Epithelial cell of proximal tubule (primary cell): Measurements from ENCODE around the gene INTS1. TPM values are rescaled to one million over a fixed set of nuclear protein-coding genes. Genes with fewer than 3 reads are reported as not detected.

Source experiments
- DNase-seq: peaks from one replicate; pipeline ENCODE4 v3.0.0-alpha.2; 2011; ENCODE audit warnings: low read depth
- H3K4me3 ChIP-seq: 2 replicates; pipeline ENCODE4 v1.5.1; 2011; ENCODE audit warnings: low read depth, mild to moderate bottlenecking, low read length
- total RNA-seq: library from RNA; depleted of rRNA; stranded (reverse); fragments of >200 nt; gene quantifications from 2 replicates; pipeline ENCODE4 v1.2.3, GENCODE V29; 2015
- TF ChIP-seq, protein P1 (sequence below): conservative IDR thresholded peaks from 2 replicates; pipeline ENCODE4 v1.5.1; 2012; ENCODE audit warnings: low read depth, mild to moderate bottlenecking, low read length

Gene INTS1
- total RNA-seq, 1 donor from 2014 or later = 88.2 TPM

DNA sequence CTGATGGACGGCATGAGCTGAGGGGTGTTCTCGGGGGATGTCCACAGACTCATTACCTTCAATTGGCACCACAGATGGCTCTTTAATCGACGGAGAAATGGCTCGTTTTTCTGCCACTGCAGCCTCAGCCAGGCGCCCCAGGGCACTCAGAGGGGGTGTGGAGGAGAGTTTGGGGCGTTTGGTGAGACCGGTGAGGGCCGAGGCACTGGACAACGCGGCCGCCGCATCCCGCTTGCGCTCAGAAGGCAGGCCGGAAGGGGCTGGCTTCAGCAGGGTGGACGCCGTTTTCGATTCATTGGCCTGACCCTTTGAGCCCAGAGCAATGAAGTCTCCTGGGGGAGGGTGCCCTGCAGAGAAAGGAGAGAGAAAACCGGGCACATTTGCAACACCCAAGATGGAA is 1.3 kb downstream of the INTS1 start:
- no peak for DNase-seq
- peak overlapping the region; percentile 95 for H3K4me3 ChIP-seq
- TF ChIP-seq, protein P1, sequence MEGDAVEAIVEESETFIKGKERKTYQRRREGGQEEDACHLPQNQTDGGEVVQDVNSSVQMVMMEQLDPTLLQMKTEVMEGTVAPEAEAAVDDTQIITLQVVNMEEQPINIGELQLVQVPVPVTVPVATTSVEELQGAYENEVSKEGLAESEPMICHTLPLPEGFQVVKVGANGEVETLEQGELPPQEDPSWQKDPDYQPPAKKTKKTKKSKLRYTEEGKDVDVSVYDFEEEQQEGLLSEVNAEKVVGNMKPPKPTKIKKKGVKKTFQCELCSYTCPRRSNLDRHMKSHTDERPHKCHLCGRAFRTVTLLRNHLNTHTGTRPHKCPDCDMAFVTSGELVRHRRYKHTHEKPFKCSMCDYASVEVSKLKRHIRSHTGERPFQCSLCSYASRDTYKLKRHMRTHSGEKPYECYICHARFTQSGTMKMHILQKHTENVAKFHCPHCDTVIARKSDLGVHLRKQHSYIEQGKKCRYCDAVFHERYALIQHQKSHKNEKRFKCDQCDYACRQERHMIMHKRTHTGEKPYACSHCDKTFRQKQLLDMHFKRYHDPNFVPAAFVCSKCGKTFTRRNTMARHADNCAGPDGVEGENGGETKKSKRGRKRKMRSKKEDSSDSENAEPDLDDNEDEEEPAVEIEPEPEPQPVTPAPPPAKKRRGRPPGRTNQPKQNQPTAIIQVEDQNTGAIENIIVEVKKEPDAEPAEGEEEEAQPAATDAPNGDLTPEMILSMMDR = no peak

DNA sequence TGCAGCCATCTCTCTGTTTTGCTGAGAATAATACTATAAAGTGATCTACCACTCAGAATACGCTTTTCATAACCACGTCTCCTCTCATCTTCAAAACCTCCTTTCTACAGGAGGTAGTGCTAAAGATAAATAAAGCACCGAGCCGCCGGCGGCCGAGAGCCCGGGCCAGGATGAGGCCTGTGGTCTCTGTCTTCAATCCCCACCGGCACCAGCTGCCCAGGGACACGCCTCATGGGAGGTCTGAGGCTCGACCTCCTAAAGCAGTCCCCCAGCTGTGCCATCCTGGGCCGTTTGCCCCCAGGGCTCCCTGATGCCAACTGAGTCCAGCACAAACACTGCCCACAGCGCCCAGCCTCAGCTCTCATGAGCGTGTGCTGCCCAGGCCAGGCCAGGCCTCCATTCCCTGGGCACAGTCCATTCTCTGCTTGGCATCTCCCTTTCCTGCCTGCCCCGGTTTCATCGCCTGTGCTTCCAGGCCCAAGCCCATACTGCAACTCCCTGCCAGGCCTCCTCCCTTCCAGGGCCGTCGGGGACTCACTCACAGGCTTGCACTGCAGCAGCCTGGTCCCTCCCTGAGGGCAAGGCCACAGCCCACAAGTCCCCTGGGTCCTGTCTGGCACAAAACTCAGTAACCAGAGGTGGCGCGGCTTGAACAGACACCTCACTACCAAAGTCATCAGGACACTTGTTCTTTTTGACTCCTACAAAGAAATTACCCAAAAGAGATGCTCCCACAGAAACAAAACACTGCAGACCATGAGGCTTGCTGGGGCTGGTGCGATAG is 2.5 kb downstream of the INTS1 start:
- DNase-seq = no peak
- no peak overlapping the region for H3K4me3 ChIP-seq

DNA sequence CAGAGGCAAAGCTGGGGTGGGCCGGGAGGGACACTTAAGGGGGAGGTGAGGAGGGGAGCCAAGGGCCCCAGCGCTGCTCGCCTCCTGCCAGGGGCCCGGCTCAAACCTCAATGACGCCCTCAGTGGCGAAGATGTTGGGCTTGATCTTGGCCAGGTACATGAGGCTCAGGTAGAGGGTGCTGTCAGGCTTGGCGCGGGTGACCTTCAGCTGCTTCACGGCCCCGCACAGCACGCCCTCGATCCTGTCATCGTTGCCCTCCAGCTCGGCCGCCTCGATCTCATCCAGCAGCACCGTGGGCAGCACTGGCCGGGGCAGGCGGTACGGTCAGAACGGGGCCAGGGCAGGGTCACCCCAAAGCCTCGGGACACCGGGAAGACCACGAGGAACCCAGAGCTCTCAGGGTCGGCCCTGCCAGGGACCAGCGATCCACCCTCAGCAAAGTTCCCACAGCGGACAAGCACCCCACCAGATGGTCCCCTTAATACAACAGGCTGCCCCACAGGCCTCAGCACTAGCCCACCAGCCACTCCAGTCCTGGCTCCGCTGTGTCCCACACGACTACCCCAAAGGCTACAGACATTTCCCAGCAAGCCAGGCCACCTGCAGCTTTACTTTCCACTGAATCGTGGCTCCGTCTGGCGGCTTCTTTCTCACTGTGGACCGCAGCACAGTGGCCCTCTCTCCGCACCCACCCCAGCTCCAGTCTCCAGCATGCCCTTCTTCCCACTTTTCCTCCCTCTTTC is 4.0 kb downstream of the INTS1 start:
- TF ChIP-seq, protein P1 = no peak
- H3K4me3 ChIP-seq = no peak overlapping the region
- DNase-seq = no peak

More for the DNA sequence above, 2.5 kb downstream of the INTS1 start:
- TF ChIP-seq, protein P1 = no peak

DNA sequence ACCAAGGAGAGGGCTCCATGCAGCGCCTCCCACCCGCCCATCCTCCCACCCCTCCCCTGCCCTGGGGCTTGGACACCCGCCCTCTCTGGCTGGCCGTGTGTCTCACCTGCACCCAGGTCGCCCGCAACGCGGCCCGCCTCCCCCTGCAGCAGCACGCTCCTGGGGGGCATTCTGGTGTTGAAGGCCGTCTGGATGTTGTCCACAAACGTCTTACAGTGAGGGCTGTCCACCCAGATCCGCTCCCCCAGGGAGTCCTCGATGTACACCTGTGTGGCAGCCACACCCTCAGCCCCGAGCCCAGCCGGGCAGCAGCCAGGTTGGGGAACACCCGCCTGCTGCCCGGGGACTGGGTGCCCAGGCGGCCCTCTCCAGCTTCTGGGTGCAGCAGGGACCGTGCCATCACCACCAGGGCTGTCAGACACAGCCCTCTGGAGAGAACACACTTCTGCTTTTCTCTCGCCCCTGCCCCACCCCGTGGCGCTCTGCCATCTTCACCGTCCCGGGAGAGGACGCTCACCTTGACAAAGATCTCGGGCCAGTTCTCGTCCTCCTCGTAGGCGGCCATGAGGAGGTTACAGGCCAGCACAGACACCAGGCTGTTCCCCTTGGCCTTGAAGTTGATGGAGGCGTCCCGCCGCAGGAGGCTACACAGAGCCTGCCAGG is 4.7 kb downstream of the INTS1 start:
- TF ChIP-seq, protein P1 = no peak
- no peak for DNase-seq
- H3K4me3 ChIP-seq = no peak overlapping the region

DNA sequence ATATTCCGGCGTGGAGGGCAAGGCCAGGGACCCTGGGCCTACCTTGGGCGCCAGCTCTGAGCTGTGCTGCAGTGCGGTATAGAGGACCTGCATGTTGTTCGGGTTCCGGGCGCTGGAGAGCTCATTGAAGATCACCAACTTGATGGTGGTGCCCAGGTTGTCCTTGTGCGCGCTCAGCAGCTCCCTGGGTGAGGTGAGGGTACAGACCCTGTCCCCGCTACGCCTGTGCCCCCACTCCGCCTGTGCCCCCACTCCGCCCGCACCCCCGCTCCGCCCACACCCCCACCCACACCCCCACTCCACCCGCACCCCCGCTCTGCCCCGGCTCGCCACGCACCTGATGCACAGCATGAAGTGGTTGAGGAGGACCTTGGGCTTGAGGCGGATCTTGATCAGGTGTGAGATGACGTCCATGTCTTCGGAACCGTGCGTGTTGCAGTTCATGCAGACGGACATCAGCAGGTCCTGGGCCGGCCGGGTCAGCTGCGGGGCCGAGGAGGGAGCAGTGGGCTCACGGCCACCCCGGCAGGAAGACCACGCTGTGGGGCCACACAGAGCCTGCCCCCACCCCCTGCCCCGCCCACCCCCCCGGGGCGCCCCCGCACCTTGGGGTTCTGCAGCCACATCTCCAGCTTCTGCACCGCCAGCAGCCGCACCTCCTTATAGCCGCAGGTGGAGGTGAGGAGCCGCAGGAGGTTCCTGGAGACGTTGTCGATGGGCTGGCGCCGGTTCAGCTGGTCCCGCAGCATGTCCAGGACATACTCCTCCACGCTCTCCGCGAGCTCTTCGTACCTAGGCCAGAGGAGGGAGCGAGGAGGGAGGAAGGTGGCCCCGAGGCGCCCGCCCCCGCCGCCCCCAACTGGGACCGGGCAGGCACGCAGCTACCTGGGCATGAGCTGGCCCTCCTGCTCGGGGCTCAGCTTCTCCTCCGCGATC is 5.6 kb downstream of the INTS1 start:
- DNase-seq = no peak
- H3K4me3 ChIP-seq = no peak overlapping the region
- TF ChIP-seq, protein P1 = no peak

DNA sequence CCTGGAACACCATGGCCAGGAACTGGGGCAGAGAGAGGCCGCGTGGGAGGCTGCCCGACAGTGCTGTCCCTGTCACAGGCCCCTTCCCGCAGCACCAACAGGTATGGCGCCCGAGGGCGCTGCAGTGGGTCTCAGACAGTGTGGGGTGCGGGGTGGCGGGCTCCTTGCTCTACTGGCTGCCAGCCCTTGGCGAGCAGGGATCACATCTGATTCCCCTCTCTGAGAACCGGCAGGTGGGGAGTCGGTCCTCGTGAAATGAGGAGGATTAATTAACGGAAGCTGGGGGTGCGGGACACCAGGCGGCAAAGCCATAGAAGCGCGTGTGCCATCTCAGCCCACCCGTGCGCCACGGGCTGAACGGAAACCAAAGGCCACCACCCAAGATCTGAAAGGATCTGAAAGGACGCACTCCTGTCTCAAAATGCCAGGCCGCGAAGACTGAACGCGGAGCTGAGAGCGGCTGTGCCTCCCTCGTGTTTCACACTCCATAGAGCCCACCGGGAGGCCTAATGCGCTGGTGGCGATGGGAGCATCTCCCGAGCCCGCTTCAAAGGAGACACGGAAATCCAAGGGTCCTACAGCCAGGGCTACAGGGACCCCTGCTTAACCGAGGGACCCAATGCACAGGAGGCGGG is 6.8 kb downstream of the INTS1 start:
- no peak overlapping the region for H3K4me3 ChIP-seq
- DNase-seq = no peak
- TF ChIP-seq, protein P1 = no peak
